A673 (cell line): ENCODE measurements around the gene PBOV1. TPM values are rescaled to one million over a fixed set of nuclear protein-coding genes. Genes with fewer than 3 reads are reported as not detected.

Source experiments
- BruUV-seq: library from RNA; stranded (reverse); fragments of 400-500 nt; replicated peaks from 2 replicates; lab custom pipeline; 2021; lab: Mats Ljungman, UMichigan
- CTCF ChIA-PET: fragments of 300-600 bp; sonication (Branson Sonifier 250); formaldehyde crosslinking; loops from one replicate; lab custom pipeline; 2022; ENCODE audit warnings: antibody characterized with exemption; lab: Charles Lee
- POLR2A ChIA-PET: fragments of 300-600 bp; sonication (Branson Sonifier 250); formaldehyde crosslinking; loops from one replicate; lab custom pipeline; 2022; ENCODE audit warnings: antibody characterized with exemption; ENCODE audit not compliant: low non-redundant PET; lab: Charles Lee
- DNase-seq: peaks from one replicate; pipeline ENCODE4 v3.0.0-alpha.2; 2015; ENCODE audit warnings: low spot score
- H3K27ac ChIP-seq: fragments of 200-600 bp; sonication (generic); 2 replicates; pipeline ENCODE4 v1.5.1; 2016; ENCODE audit warnings: mixed run types, low read depth, mild to moderate bottlenecking, mixed read lengths, antibody characterized with exemption, low read length; ENCODE audit not compliant: poor library complexity, severe bottlenecking
- H3K27me3 ChIP-seq: fragments of 200-600 bp; sonication (generic); replicated peaks from 2 replicates; pipeline ENCODE4 v1.6.1; 2017; ENCODE audit warnings: mixed run types, low read depth, mild to moderate bottlenecking, mixed read lengths, antibody characterized with exemption, low read length; ENCODE audit not compliant: insufficient read depth, poor library complexity
- H3K36me3 ChIP-seq: fragments of 200-600 bp; sonication (generic); 2 replicates; pipeline ENCODE4 v1.6.1; 2016; ENCODE audit warnings: mixed run types, mild to moderate bottlenecking, mixed read lengths, antibody characterized with exemption, low read length; ENCODE audit not compliant: insufficient read depth, poor library complexity, severe bottlenecking
- H3K4me1 ChIP-seq: fragments of 200-600 bp; sonication (generic); 2 replicates; pipeline ENCODE4 v1.6.1; 2017; ENCODE audit warnings: mixed run types, mild to moderate bottlenecking, mixed read lengths, antibody characterized with exemption, low read length; ENCODE audit not compliant: insufficient read depth, poor library complexity, severe bottlenecking
- H3K4me3 ChIP-seq: fragments of 200-600 bp; sonication (generic); 2 replicates; pipeline ENCODE4 v1.5.1; 2016; ENCODE audit warnings: low read depth, mixed run types, mild to moderate bottlenecking, mixed read lengths, low read length; ENCODE audit not compliant: poor library complexity, severe bottlenecking
- H3K9me3 ChIP-seq: fragments of 200-600 bp; sonication (generic); 2 replicates; pipeline ENCODE4 v1.6.1; 2016; ENCODE audit warnings: mixed run types, low read depth, mild to moderate bottlenecking, mixed read lengths, antibody characterized with exemption, low read length; ENCODE audit not compliant: poor library complexity, severe bottlenecking
- EZH2 ChIP-seq: fragments of 200-600 bp; sonication (generic); IDR thresholded peaks from 2 replicates; pipeline ENCODE4 v1.6.1; 2017; ENCODE audit warnings: borderline replicate concordance, low read depth, mild to moderate bottlenecking, mixed read lengths, antibody characterized with exemption, low read length; ENCODE audit not compliant: poor library complexity, severe bottlenecking
- intact Hi-C: fragments of 100-400 bp; cut with micrococcal nuclease; formaldehyde crosslinking; loops from one replicate; pipeline ENCODE4 v1.10.0; 2022; ENCODE audit not compliant: unreplicated experiment
- total RNA-seq: library from RNA; stranded (reverse); gene quantifications from 2 replicates; pipeline ENCODE4 v1.2.3, GENCODE V29; 2021
- TF ChIP-seq, protein P1 (sequence below): fragments of 300-800, 200-600 bp; sonication (generic); conservative IDR thresholded peaks from 2 replicates; pipeline ENCODE4 v1.5.1; 2017; ENCODE audit warnings: low read depth, mild to moderate bottlenecking, antibody characterized with exemption, low read length, moderate library complexity, mixed read lengths

Gene PBOV1
- total RNA-seq, 1 experiment from 2014 or later, result not detected

DNA sequence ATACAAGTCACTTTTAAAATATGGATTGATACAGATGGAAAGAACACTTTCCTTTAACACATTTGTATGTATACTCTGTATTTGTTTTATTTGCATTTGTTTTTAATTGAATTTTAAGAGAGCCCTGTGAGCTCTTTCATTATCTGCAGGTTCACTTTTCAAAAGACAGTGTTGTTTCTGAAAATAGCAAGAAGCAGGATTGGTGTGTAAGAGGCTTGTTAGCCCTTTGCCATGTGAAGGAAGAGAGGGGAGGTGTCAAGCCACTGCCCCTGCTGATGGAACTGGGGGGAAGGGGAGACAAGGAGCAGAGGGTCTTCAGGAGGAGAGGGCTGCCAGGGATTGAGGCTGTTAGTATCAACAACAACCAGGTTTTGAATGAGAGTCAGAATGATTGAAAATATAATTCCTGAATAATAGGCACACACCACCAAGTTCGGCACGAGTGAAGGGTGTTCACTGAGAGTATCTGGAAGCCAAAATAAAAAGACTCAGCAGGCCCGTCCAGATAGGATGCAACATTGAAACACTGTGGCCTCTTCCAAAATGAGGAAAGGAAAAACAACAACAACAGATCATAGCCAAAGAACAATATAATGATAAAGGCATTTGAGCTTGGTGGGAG lies 12.6 kb upstream of the PBOV1 start:
- intact Hi-C loops, result no loop called here
- BruUV-seq, result no TSS peak
- POLR2A ChIA-PET, result interaction anchor here (0.6 kb wide), 1 partner anchor 33 kb away, joined by 3 read pairs; no protein-coding TSS in a partner anchor

DNA sequence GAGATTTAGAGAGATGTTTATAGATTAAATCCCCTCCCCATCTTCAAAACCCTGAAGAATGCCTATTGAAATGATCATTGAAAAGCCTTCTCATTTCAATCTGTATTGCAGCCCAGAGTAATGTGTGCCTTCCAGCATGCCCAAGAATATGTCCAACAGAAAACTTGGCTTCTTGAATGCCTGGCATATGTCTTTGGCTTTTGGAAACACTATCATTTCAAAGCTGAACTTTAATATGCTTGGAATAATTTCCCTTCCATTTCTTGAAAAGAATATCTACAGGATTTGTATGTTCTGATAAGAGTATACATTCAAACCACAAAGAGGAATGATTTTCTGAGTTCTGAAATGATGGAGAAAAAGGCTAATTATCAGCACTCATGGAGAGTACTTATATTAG lies 11.9 kb upstream of the PBOV1 start:
- no peaks in the 10 kb centered on the region for H3K36me3 ChIP-seq
- no peaks in the 10 kb centered on the region for H3K9me3 ChIP-seq
- ChIA-PET CTCF (no interaction called here), POLR2A (interaction anchor here (0.6 kb wide), 1 partner anchor 33 kb away, joined by 3 read pairs; no protein-coding TSS in a partner anchor)
- no TSS peak for BruUV-seq
- no peak overlapping the region for H3K4me3 ChIP-seq
- intact Hi-C loops, result no loop called here
- H3K27me3 ChIP-seq, result no peaks in the 10 kb centered on the region
- H3K4me1 ChIP-seq, result peaks cover 9% of the 10 kb centered on the region
- TF ChIP-seq, protein P1, sequence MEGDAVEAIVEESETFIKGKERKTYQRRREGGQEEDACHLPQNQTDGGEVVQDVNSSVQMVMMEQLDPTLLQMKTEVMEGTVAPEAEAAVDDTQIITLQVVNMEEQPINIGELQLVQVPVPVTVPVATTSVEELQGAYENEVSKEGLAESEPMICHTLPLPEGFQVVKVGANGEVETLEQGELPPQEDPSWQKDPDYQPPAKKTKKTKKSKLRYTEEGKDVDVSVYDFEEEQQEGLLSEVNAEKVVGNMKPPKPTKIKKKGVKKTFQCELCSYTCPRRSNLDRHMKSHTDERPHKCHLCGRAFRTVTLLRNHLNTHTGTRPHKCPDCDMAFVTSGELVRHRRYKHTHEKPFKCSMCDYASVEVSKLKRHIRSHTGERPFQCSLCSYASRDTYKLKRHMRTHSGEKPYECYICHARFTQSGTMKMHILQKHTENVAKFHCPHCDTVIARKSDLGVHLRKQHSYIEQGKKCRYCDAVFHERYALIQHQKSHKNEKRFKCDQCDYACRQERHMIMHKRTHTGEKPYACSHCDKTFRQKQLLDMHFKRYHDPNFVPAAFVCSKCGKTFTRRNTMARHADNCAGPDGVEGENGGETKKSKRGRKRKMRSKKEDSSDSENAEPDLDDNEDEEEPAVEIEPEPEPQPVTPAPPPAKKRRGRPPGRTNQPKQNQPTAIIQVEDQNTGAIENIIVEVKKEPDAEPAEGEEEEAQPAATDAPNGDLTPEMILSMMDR, result no peak
- no peak for TF ChIP-seq EZH2
- no peak overlapping the region for H3K27ac ChIP-seq
- no peak for DNase-seq

More for the DNA sequence above, 12.6 kb upstream of the PBOV1 start:
- no peaks in the 10 kb centered on the region for H3K36me3 ChIP-seq
- H3K27me3 ChIP-seq, result no peaks in the 10 kb centered on the region
- CTCF ChIA-PET, result no interaction called here
- H3K4me3 ChIP-seq, result no peak overlapping the region
- no peak for DNase-seq
- H3K9me3 ChIP-seq, result no peaks in the 10 kb centered on the region
- no peak overlapping the region for H3K27ac ChIP-seq
- no peak for TF ChIP-seq EZH2
- H3K4me1 ChIP-seq, result peaks cover 9% of the 10 kb centered on the region

DNA sequence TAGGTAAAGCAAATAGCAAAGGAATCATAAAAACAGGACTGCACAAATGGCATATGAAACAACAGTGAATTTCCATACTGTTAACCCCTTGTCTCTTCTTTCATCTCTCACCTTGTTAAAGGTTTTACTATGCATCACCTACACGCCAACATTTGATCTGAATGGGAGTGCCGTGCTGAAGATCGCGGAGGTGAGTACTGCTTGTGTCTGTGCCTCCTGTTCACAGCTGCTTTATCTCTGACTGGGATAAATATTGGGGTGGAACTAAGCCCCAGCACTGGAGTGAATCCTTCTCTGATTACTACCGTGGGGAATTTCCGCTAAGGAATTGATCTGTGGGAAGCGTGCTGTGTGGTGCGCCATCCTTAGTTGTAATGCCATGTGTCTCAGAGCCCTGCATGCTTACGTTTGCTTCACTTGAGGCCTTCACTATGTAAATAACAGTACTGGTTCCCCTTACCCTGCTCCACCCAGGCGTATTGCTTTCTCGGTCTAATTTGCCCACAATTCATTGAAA lies 11.4 kb upstream of the PBOV1 start:
- Histone ChIP-seq H3K27ac (no peak overlapping the region), H3K9me3 (no peaks in the 10 kb centered on the region), H3K4me3 (no peak overlapping the region), H3K4me1 (peaks cover 9% of the 10 kb centered on the region), H3K36me3 (no peaks in the 10 kb centered on the region), H3K27me3 (no peaks in the 10 kb centered on the region)
- CTCF ChIA-PET, result no interaction called here
- no peak for DNase-seq
- TF ChIP-seq, protein P1, result no peak
- TF ChIP-seq EZH2, result no peak
- no TSS peak for BruUV-seq
- intact Hi-C loops, result no loop called here
- POLR2A ChIA-PET, result no interaction called here
